Activated CD8-positive, alpha-beta T cell treated with anti-CD3 and anti-CD28 coated beads for 36 hours (primary cell): ENCODE results near the gene SND1. TPM values are rescaled to one million over a fixed set of nuclear protein-coding genes. Genes with fewer than 3 reads are reported as not detected.

Experiments used
- ATAC-seq: fragments of 200-7000 bp; cut with Tn5 transposase; one replicate; pipeline ENCODE4 v1.10.0; 2021; ENCODE audit warnings: mild to moderate bottlenecking, moderate library complexity
- CTCF ChIA-PET: fragments of 350-600 bp; sonication (Branson Sonifier 250); formaldehyde crosslinking; loops from one replicate; lab custom pipeline; 2021; ENCODE audit warnings: antibody characterized with exemption; lab: Charles Lee
- POLR2A ChIA-PET: fragments of 350-600 bp; sonication (Branson Sonifier 250); formaldehyde crosslinking; loops from one replicate; lab custom pipeline; 2021; ENCODE audit warnings: antibody characterized with exemption; lab: Charles Lee
- DNase-seq: peaks from one replicate; pipeline ENCODE4 v3.0.0-alpha.2; 2020
- H3K27ac Mint-ChIP-seq: one replicate; pipeline ENCODE4 v1.8.0; 2021; ENCODE audit warnings: mild to moderate bottlenecking, mixed read lengths
- H3K27me3 Mint-ChIP-seq: one replicate; pipeline ENCODE4 v1.8.0; 2021; ENCODE audit warnings: mixed read lengths
- H3K36me3 Mint-ChIP-seq: one replicate; pipeline ENCODE4 v1.8.0; 2021; ENCODE audit warnings: low read depth, mixed read lengths
- H3K4me1 Mint-ChIP-seq: one replicate; pipeline ENCODE4 v1.8.0; 2021; ENCODE audit warnings: low read depth, mixed read lengths
- H3K4me3 Mint-ChIP-seq: one replicate; pipeline ENCODE4 v1.8.0; 2021; ENCODE audit warnings: mild to moderate bottlenecking, moderate library complexity, mixed read lengths
- H3K9me3 Mint-ChIP-seq: one replicate; pipeline ENCODE4 v1.8.0; 2021; ENCODE audit warnings: mixed read lengths
- CTCF ChIP-seq: fragments of 200-600 bp; IDR thresholded peaks from one replicate; pipeline ENCODE4 v1.8.0; 2022; ENCODE audit warnings: antibody characterized with exemption, mild to moderate bottlenecking
- intact Hi-C: fragments of 100-400 bp; cut with micrococcal nuclease; formaldehyde crosslinking; loops from one replicate; pipeline ENCODE4 v1.10.0; 2022
- total RNA-seq, 2 experiments: library from RNA; stranded (reverse); gene quantifications; one replicate each; pipeline ENCODE4 v1.2.3, GENCODE V29; 2021

The SND1 gene
- total RNA-seq, 2 experiments from 2014 or later, result 206 to 208 TPM

DNA sequence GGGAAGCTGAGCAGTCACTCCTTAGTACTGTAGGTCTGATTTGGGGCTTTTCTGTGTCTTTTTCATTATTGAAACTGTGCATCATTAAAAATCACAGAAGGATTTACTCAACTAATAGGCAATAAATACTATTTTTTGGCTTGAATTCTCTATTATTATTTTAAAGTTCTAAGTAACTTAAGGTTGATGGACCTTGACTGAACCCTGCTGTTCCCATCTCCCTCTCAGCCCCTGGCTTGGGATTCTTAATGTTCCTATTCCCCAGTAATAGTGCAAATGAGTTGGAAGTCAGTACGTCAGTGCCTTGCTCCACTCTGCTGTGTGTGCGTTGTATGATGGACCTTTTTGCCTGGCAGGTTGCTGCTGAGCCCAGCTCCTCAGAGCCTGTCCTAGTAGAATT, 166.3 kb downstream of the SND1 start:
- Mint-ChIP-seq H3K27ac (no peak overlapping the region), H3K4me3 (no peak overlapping the region), H3K27me3 (no peaks in the 10 kb centered on the region), H3K9me3 (no peaks in the 10 kb centered on the region), H3K4me1 (peaks cover 44% of the 10 kb centered on the region), H3K36me3 (peaks cover 15% of the 10 kb centered on the region)
- ChIA-PET POLR2A (no interaction called here), CTCF (interaction anchor here (1.0 kb wide), 1 partner anchor 26 kb away, joined by 3 read pairs; no protein-coding TSS in a partner anchor)
- ATAC-seq (no peak), DNase-seq (no peak)
- TF ChIP-seq CTCF, result no peak
- intact Hi-C loops, result no loop called here

DNA sequence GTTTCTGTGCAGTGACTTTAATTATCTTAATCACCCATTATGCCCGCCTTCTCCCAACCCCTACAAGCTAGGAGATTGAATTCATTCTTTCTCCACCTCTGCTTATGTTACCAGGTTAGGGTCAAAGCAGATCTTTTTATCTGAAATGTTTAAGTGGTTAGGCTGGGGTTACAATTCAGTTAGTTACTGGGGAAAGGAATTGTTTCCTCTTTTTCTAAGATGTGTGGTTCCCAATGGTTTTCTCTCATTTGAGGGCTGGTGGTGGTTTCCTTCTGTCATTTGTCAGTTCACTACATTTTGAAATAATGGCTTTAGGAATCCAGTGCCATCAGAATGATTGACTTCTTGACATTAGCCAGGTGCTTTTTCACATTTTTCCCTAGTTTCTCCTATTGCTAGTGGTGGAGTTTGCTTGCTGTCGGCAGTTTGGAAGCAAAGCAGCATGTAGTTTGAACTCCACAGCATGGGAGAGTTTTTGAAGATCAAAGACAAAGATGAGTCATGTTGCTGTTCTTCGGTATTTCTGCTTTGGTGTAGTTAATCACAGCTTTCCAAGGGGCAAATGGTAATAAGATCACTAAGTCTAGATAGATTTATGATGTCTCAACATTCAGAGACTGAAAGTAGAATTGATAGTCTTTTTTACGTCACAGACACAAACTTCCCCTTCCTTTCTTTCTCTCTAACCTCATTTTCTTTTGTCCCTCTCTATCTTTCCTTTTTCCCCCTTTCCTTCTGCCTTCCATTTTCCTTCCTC, 168.2 kb downstream of the SND1 start:
- Mint-ChIP-seq H3K4me3 (peak overlapping the region; percentile 9), H3K9me3 (no peaks in the 10 kb centered on the region), H3K27me3 (no peaks in the 10 kb centered on the region), H3K4me1 (peaks cover 37% of the 10 kb centered on the region), H3K36me3 (peaks cover 18% of the 10 kb centered on the region), H3K27ac (peak overlapping the region; percentile 76)
- no peak for TF ChIP-seq CTCF
- ChIA-PET POLR2A (interaction anchor here (0.7 to 1.5 kb wide), 3 partner anchors 9 to 46 kb away, joined by 3 to 4 read pairs (median 3); no protein-coding TSS in a partner anchor), CTCF (interaction anchor here (0.7 kb wide), 1 partner anchor 107 kb away, joined by 3 read pairs; no protein-coding TSS in a partner anchor)
- peak; percentile 84 for ATAC-seq
- DNase-seq, result no peak
- intact Hi-C loops, result no loop called here

DNA sequence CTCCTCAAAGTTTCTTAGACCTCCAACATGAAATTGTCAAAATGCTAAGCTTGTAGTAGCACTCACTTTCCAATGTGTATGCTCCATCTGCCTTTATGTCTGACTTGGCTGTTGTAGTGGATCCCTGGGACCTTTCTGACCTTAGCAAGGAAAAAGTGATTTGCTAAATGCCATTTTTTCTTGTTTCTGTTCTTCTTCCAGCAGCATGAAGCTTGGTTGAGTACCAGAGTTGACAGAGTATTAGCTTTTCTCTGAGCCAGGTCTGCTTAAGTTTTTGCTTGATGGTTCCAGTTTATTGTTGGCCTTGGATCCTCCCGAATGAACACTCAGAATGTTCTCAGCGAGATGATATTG, 168.7 kb downstream of the SND1 start:
- ChIA-PET POLR2A (interaction anchor here (0.7 to 1.5 kb wide), 3 partner anchors 8 to 46 kb away, joined by 3 to 4 read pairs (median 3); no protein-coding TSS in a partner anchor), CTCF (interaction anchor here (0.7 kb wide), 1 partner anchor 108 kb away, joined by 3 read pairs; no protein-coding TSS in a partner anchor)
- H3K27ac Mint-ChIP-seq, result peak overlapping the region; percentile 76
- intact Hi-C loops, result no loop called here
- peaks cover 18% of the 10 kb centered on the region for H3K36me3 Mint-ChIP-seq
- peaks cover 37% of the 10 kb centered on the region for H3K4me1 Mint-ChIP-seq
- no peak for TF ChIP-seq CTCF
- H3K9me3 Mint-ChIP-seq, result no peaks in the 10 kb centered on the region
- no peaks in the 10 kb centered on the region for H3K27me3 Mint-ChIP-seq
- DNase-seq, result no peak
- ATAC-seq, result no peak
- no peak overlapping the region for H3K4me3 Mint-ChIP-seq

DNA sequence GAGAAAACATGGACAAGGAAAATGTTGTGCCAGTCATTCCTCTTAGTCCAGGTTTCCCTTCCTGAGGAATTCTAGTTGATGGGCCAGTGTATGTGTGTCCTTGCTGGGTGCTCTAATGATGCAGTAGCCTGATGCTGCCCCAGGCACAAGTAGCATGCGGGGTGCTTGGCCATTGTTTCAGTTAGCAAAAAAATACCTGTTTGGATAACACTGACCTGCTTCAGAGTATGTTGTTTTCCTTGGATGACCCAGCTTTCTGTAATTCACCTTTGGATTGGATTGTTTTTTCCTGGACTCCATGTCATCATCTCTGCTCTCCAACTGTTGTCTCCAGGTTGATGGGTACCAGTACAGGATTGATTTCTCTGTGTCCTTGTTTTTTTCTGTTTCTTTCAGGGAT, 169.2 kb downstream of the SND1 start:
- H3K36me3 Mint-ChIP-seq, result peaks cover 14% of the 10 kb centered on the region
- peaks cover 34% of the 10 kb centered on the region for H3K4me1 Mint-ChIP-seq
- intact Hi-C loops, result no loop called here
- H3K27ac Mint-ChIP-seq, result no peak overlapping the region
- DNase-seq, result no peak
- CTCF ChIA-PET, result interaction anchor here (0.7 kb wide), 1 partner anchor 108 kb away, joined by 3 read pairs; no protein-coding TSS in a partner anchor
- ATAC-seq, result no peak
- no peak overlapping the region for H3K4me3 Mint-ChIP-seq
- H3K9me3 Mint-ChIP-seq, result no peaks in the 10 kb centered on the region
- POLR2A ChIA-PET, result interaction anchor here (0.7 kb wide), 2 partner anchors 32 to 45 kb away, joined by 3 to 4 read pairs; no protein-coding TSS in a partner anchor
- no peaks in the 10 kb centered on the region for H3K27me3 Mint-ChIP-seq
- no peak for TF ChIP-seq CTCF
